Thoracic aorta (tissue), 2 donors: ENCODE results near the gene LMX1B. TPM values are rescaled to one million over a fixed set of nuclear protein-coding genes. Genes with fewer than 3 reads are reported as not detected.

Experiments used
- ATAC-seq: fragments of 150-250 bp; one replicate; pipeline ENCODE4 v1.8.0; 2017; ENCODE audit warnings: low read depth; ENCODE audit not compliant: insufficient number of reproducible peaks, low FRiP score
- DNase-seq: peaks from one replicate; pipeline ENCODE4 v3.0.0-alpha.2; 2020; ENCODE audit warnings: low spot score
- H3K27ac ChIP-seq, 2 donors: fragments of 200-600 bp; sonication (generic); 1 replicate in 1 of 2; 2 replicates in 1 of 2; pipeline ENCODE4 v1.5.1; 2016; ENCODE audit warnings: mild to moderate bottlenecking in 2 of 2, moderate library complexity in 2 of 2
- H3K27me3 ChIP-seq: fragments of 200-600 bp; sonication (generic); replicated peaks from 2 replicates; pipeline ENCODE4 v1.6.0; 2016; ENCODE audit warnings: mild to moderate bottlenecking; ENCODE audit not compliant: insufficient read depth
- H3K36me3 ChIP-seq: fragments of 200-600 bp; sonication (generic); one replicate; pipeline ENCODE4 v1.5.1; 2016
- H3K4me1 ChIP-seq, 2 donors: fragments of 200-600 bp; sonication (generic); 1 replicate in 1 of 2; 2 replicates in 1 of 2; pipeline versions ENCODE4 v1.5.1 to v1.6.0; 2016; ENCODE audit warnings: low read depth in 2 of 2, mild to moderate bottlenecking in 1 of 2; ENCODE audit not compliant: control insufficient read depth in 1 of 2
- H3K4me3 ChIP-seq: fragments of 200-600 bp; sonication (generic); 2 replicates; pipeline ENCODE4 v1.5.1; 2016; ENCODE audit warnings: mild to moderate bottlenecking
- H3K9me3 ChIP-seq: fragments of 200-600 bp; sonication (generic); 2 replicates; pipeline ENCODE4 v1.5.1; 2016
- total RNA-seq, 2 donors: library from RNA; depleted of rRNA; stranded (reverse); fragments of >200 nt; gene quantifications; one replicate each; pipeline versions ENCODE4 v1.1.0 to v1.2.3, GENCODE V29; 2016
- TF ChIP-seq, protein P1 (sequence below): fragments of 200-600 bp; sonication (generic); IDR thresholded peaks from one replicate; pipeline ENCODE4 v1.5.1; 2019; ENCODE audit warnings: antibody characterized with exemption

Gene LMX1B
- not detected for total RNA-seq

DNA sequence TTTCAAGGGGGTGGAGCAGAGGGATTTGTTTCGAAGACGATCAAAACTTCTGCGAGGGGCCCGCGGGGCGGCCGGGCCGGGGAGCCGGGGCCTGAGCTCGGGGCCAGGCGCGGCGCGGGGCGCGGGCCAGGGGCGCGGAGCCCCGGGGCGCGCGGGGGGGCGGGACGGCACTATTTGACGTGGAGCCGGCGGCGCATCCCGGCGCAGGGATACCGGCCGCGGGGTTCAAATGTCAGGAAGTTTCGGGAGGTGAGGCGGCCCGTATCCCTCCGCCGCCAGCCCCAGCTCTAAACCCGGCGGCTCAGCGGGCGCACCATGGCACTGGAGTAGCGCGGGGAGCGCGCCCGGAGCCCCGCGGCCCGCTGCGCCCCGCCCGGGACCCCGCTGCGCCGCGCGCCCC, at the start of gene LMX1B:
LMX1B (plus strand) TSS at position 278 of the 400 bp plus-strand sequence. CDS start 522 bp downstream, outside the sequence.
- peak within 1 kb of the TSS; percentile 67 for H3K4me3 ChIP-seq
- ATAC-seq (no peak), DNase-seq (no peak)
- no peaks in the 10 kb centered on the region for H3K9me3 ChIP-seq
- peaks cover 10% of the 10 kb centered on the region for H3K27me3 ChIP-seq
- TF ChIP-seq, protein P1, sequence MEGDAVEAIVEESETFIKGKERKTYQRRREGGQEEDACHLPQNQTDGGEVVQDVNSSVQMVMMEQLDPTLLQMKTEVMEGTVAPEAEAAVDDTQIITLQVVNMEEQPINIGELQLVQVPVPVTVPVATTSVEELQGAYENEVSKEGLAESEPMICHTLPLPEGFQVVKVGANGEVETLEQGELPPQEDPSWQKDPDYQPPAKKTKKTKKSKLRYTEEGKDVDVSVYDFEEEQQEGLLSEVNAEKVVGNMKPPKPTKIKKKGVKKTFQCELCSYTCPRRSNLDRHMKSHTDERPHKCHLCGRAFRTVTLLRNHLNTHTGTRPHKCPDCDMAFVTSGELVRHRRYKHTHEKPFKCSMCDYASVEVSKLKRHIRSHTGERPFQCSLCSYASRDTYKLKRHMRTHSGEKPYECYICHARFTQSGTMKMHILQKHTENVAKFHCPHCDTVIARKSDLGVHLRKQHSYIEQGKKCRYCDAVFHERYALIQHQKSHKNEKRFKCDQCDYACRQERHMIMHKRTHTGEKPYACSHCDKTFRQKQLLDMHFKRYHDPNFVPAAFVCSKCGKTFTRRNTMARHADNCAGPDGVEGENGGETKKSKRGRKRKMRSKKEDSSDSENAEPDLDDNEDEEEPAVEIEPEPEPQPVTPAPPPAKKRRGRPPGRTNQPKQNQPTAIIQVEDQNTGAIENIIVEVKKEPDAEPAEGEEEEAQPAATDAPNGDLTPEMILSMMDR, result no peak
- H3K36me3 ChIP-seq, result no peaks in the 10 kb centered on the region
- peaks cover 14 to 49% of the 10 kb centered on the region in 2 donors for H3K4me1 ChIP-seq
- no peak within 1 kb of the TSS for H3K27ac ChIP-seq

DNA sequence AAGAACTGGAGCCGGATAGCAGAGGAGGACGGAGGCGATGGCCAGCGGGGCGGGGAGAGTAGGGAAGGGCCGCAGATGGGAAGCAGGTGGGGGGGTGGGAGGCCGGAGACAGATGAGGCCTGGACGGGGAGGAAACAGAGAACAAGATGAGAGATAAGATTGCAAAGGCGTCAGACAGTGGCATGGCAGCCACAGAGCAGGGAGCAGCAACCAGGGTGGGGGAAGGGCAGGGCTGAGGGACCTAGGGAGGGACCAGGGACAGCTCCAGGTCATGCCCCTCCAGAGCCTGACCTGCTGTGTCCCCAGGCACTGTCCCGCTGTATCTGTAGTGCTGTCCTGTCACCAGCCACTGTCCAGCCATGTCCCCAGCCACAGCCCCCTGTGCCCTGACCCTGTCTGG, 49.6 kb upstream of the LMX1B start:
- Histone ChIP-seq H3K36me3 (no peaks in the 10 kb centered on the region), H3K4me3 (no peak overlapping the region), H3K27me3 (no peaks in the 10 kb centered on the region), H3K27ac (no peak overlapping the region), H3K9me3 (no peaks in the 10 kb centered on the region), H3K4me1 (no peaks in the 10 kb centered on the region)
- DNase-seq (no peak), ATAC-seq (no peak)
- TF ChIP-seq, protein P1, result no peak

DNA sequence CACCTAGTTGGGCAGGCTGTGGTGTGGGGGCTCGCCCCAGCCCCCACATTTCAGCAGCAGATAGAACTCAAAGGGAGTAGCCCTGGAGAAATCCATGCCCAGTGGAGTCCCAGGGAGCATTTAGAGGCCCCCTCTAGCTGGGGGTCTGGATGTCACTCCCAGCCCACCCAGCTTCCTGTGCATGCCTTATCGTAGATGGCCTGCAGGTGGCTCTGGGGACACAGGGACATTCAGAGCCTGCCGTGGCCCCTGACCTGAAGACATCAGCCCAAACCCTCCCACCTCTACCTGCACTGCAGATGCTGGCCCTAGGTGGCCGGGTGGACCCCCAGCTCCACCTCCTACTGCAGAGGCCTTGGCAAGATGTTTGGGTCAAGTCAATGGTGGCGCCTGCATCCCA, 49.0 kb upstream of the LMX1B start:
- TF ChIP-seq, protein P1, result no peak
- no peaks in the 10 kb centered on the region for H3K27me3 ChIP-seq
- no peak for DNase-seq
- no peak overlapping the region for H3K27ac ChIP-seq
- H3K36me3 ChIP-seq, result no peaks in the 10 kb centered on the region
- H3K9me3 ChIP-seq, result no peaks in the 10 kb centered on the region
- no peak overlapping the region for H3K4me3 ChIP-seq
- ATAC-seq, result no peak
- no peaks in the 10 kb centered on the region for H3K4me1 ChIP-seq

DNA sequence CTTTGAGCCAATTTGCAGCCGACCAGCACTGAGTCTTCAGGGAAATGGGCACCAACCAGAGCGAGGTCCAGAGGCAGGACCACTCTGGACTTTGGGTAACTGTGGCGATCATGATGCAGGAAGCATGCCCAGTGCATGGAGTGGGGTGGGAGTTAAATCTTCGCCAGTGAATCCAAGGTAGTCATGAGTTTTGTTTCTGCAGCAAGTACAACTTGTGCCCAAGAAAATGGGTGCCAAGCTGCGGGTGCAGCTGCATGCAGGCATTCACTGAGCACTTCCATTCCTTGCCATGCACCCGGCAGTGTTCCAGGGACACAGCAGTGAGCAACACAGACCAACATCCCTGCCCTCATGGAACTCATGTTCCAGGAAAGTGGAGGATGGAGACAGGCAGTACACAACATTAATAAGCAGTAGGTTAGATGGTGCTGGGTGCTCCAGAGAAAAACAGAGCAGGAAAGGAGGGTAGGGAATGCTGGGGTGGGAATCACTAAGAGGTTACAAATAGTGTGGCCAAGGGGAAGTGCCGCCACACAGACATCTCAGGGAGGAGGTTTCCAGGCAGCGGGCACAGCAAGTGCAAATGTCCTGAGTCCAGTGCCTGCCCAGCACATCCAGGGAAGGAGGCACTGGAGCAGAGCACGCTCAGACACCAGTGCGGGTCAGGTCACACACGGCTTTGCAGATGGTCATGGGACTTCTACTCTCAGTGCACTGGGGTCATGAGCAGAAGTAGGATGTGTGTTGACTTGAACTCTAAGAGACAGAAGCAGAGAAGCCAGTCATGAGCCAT, 48.2 kb upstream of the LMX1B start:
- no peaks in the 10 kb centered on the region for H3K36me3 ChIP-seq
- H3K27me3 ChIP-seq, result no peaks in the 10 kb centered on the region
- no peak overlapping the region for H3K4me3 ChIP-seq
- H3K9me3 ChIP-seq, result no peaks in the 10 kb centered on the region
- H3K4me1 ChIP-seq, result no peaks in the 10 kb centered on the region
- DNase-seq, result no peak
- no peak for ATAC-seq
- TF ChIP-seq, protein P1, result no peak
- H3K27ac ChIP-seq, result no peak overlapping the region

DNA sequence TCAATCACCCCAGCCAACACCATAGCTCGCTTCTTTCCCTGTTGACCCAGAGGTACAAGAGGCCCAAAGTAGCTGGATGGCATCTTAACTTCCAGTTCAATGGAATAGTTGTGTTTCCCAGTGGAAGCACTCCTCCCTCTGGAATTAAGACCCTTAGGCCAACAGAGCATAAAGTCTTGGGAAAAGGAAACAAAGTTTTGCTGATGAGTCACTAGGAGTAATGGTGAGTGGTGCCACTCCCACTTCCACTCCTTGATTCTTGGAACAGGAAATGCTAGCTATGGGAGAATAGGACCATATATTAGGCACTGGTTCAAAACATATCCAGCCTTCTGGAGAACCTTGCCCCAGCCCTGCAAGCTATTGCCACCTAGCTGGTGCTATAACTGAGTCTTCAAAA, 44.7 kb upstream of the LMX1B start:
- Histone ChIP-seq H3K36me3 (no peaks in the 10 kb centered on the region), H3K27me3 (no peaks in the 10 kb centered on the region), H3K4me3 (no peak overlapping the region), H3K4me1 (no peaks in the 10 kb centered on the region), H3K27ac (no peak overlapping the region), H3K9me3 (no peaks in the 10 kb centered on the region)
- ATAC-seq, result no peak
- TF ChIP-seq, protein P1, result no peak
- no peak for DNase-seq
